H9 (cell line): ENCODE measurements around the gene MSL2. TPM values are rescaled to one million over a fixed set of nuclear protein-coding genes. Genes with fewer than 3 reads are reported as not detected.
"Not testable (repeated sequence)": the region's sequence is repeated elsewhere in the genome, so short reads cannot be mapped to it uniquely, and the experiment has no call there.

ENCODE experiments used
- DNase-seq: peaks from one replicate; pipeline ENCODE4 v3.0.0-alpha.2; 2017
- H2AFZ ChIP-seq: one replicate; pipeline ENCODE4 v1.6.1; 2013; ENCODE audit warnings: mild to moderate bottlenecking, low read length, control low read depth, moderate library complexity
- H2AK5ac ChIP-seq: 2 replicates; pipeline ENCODE4 v1.6.1; 2013; ENCODE audit warnings: low read length, control low read depth, mixed read lengths; ENCODE audit not compliant: insufficient read length
- H2BK120ac ChIP-seq: one replicate; pipeline ENCODE4 v1.6.1; 2013; ENCODE audit warnings: low read depth, mild to moderate bottlenecking, low read length, control low read depth, inconsistent platforms; ENCODE audit not compliant: poor library complexity, severe bottlenecking
- H2BK12ac ChIP-seq: 2 replicates; pipeline ENCODE4 v1.6.1; 2013; ENCODE audit warnings: low read length, control low read depth, mixed read lengths, low read depth; ENCODE audit not compliant: insufficient read length
- H2BK15ac ChIP-seq: 2 replicates; pipeline ENCODE4 v1.6.1; 2013; ENCODE audit warnings: low read depth, low read length, control low read depth
- H2BK20ac ChIP-seq: one replicate; pipeline ENCODE4 v1.6.1; 2013; ENCODE audit warnings: low read depth, mild to moderate bottlenecking, low read length, control low read depth, inconsistent platforms; ENCODE audit not compliant: poor library complexity, severe bottlenecking
- H2BK5ac ChIP-seq: 2 replicates; pipeline ENCODE4 v1.6.1; 2013; ENCODE audit warnings: low read length, control low read depth, mixed read lengths; ENCODE audit not compliant: insufficient read length
- H3K14ac ChIP-seq: 2 replicates; pipeline ENCODE4 v1.6.1; 2013; ENCODE audit warnings: low read length, control low read depth; ENCODE audit not compliant: insufficient read depth
- H3K18ac ChIP-seq: 2 replicates; pipeline ENCODE4 v1.6.1; 2013; ENCODE audit warnings: low read depth, mild to moderate bottlenecking, mixed read lengths, low read length, control low read depth; ENCODE audit not compliant: insufficient read length
- H3K23ac ChIP-seq: 2 replicates; pipeline ENCODE4 v1.6.1; 2013; ENCODE audit warnings: low read length, control low read depth, mixed read lengths, low read depth; ENCODE audit not compliant: insufficient read length
- H3K23me2 ChIP-seq: 2 replicates; pipeline ENCODE4 v1.6.1; 2013; ENCODE audit warnings: low read depth, mild to moderate bottlenecking, mixed read lengths, low read length, control low read depth; ENCODE audit not compliant: insufficient read length, poor library complexity, severe bottlenecking
- H3K27ac ChIP-seq: 2 replicates; pipeline ENCODE4 v1.5.1; 2013; ENCODE audit warnings: low read length, control low read depth, mixed read lengths, low read depth; ENCODE audit not compliant: insufficient read length
- H3K27me3 ChIP-seq: 2 replicates; pipeline ENCODE4 v1.6.1; 2013; ENCODE audit warnings: low read length, control low read depth, inconsistent platforms; ENCODE audit not compliant: insufficient read depth
- H3K4ac ChIP-seq: 2 replicates; pipeline ENCODE4 v1.6.1; 2013; ENCODE audit warnings: low read depth, mild to moderate bottlenecking, control low read depth, inconsistent platforms, low read length, moderate library complexity
- H3K4me1 ChIP-seq: 2 replicates; pipeline ENCODE4 v1.6.1; 2013; ENCODE audit warnings: low read length, control low read depth, inconsistent platforms; ENCODE audit not compliant: insufficient read depth
- H3K4me2 ChIP-seq: 2 replicates; pipeline ENCODE4 v1.6.1; 2013; ENCODE audit warnings: low read length, control low read depth, mixed read lengths; ENCODE audit not compliant: insufficient read length, insufficient read depth
- H3K56ac ChIP-seq: 2 replicates; pipeline ENCODE4 v1.6.1; 2013; ENCODE audit warnings: low read depth, mild to moderate bottlenecking, mixed read lengths, low read length, control low read depth; ENCODE audit not compliant: insufficient read length
- H3K79me1 ChIP-seq: 2 replicates; pipeline ENCODE4 v1.6.1; 2013; ENCODE audit warnings: low read depth, mild to moderate bottlenecking, moderate library complexity, low read length, control low read depth, inconsistent platforms; ENCODE audit not compliant: insufficient read depth, poor library complexity, severe bottlenecking
- H3K79me2 ChIP-seq: 2 replicates; pipeline ENCODE4 v1.6.1; 2013; ENCODE audit warnings: low read length, control low read depth, inconsistent platforms; ENCODE audit not compliant: insufficient read depth
- H3K9ac ChIP-seq: 2 replicates; pipeline ENCODE4 v1.6.1; 2013; ENCODE audit warnings: low read length, control low read depth, mixed read lengths; ENCODE audit not compliant: insufficient read length; ENCODE audit errors: extremely low read depth
- H3K9me3 ChIP-seq: one replicate; pipeline ENCODE4 v1.6.1; 2013; ENCODE audit warnings: low read depth, low read length, inconsistent platforms; ENCODE audit not compliant: control insufficient read depth
- H3T11ph ChIP-seq: one replicate; pipeline ENCODE4 v1.6.1; 2013; ENCODE audit warnings: mild to moderate bottlenecking, low read length, control low read depth, inconsistent platforms
- H4K20me1 ChIP-seq: one replicate; pipeline ENCODE4 v1.6.1; 2013; ENCODE audit not compliant: control insufficient read depth, insufficient read length, insufficient read depth
- H4K5ac ChIP-seq: 2 replicates; pipeline ENCODE4 v1.6.1; 2013; ENCODE audit warnings: low read depth, mild to moderate bottlenecking, mixed read lengths, low read length, control low read depth; ENCODE audit not compliant: insufficient read length
- H4K8ac ChIP-seq: replicated peaks from 2 replicates; pipeline ENCODE4 v1.6.1; 2013; ENCODE audit warnings: low read length, control low read depth, mixed read lengths, low read depth; ENCODE audit not compliant: insufficient read length
- H4K91ac ChIP-seq: 2 replicates; pipeline ENCODE4 v1.6.1; 2013; ENCODE audit warnings: low read depth, mild to moderate bottlenecking, moderate library complexity, mixed read lengths, low read length, control low read depth; ENCODE audit not compliant: insufficient read length
- H3K27ac Mint-ChIP-seq, 3 experiments: 2 replicates in 2 of 3; 3 replicates in 1 of 3; pipeline ENCODE4 v1.8.0; 2020 to 2021; ENCODE audit warnings: mixed read lengths in 3 of 3, mild to moderate bottlenecking in 1 of 3, moderate library complexity in 1 of 3
- H3K27me3 Mint-ChIP-seq: 2 replicates; pipeline ENCODE4 v1.8.0; 2021; ENCODE audit warnings: low read depth, mild to moderate bottlenecking, moderate library complexity, mixed read lengths
- H3K36me3 Mint-ChIP-seq, 3 experiments: 2 replicates in 2 of 3; 3 replicates in 1 of 3; pipeline ENCODE4 v1.8.0; 2020 to 2021; ENCODE audit warnings: low read depth in 3 of 3, mixed read lengths in 3 of 3; ENCODE audit not compliant: insufficient read depth in 1 of 3
- H3K4me1 Mint-ChIP-seq, 2 experiments: 2 replicates each; pipeline ENCODE4 v1.8.0; 2020; ENCODE audit warnings: mixed read lengths in 2 of 2
- H3K4me3 Mint-ChIP-seq, 2 experiments: 2 replicates in 1 of 2; 3 replicates in 1 of 2; pipeline ENCODE4 v1.8.0; 2020 to 2021; ENCODE audit warnings: mild to moderate bottlenecking in 2 of 2, mixed read lengths in 2 of 2, moderate library complexity in 1 of 2
- H3K9me3 Mint-ChIP-seq, 2 experiments: 2 replicates in 1 of 2; 3 replicates in 1 of 2; pipeline ENCODE4 v1.8.0; 2020; ENCODE audit warnings: mild to moderate bottlenecking in 2 of 2, mixed read lengths in 2 of 2, moderate library complexity in 1 of 2
- CTCF ChIP-seq: fragments of 200-600 bp; sonication (generic); conservative IDR thresholded peaks from 3 replicates; pipeline ENCODE4 v1.8.0; 2021; ENCODE audit warnings: antibody characterized with exemption, mild to moderate bottlenecking
- WGBS: extraction: QIAGEN DNeasy Blood & Tissue Kit; methylation state at CpG from one replicate; pipeline ENCODE4 v1.1.7; 2013; ENCODE audit warnings: missing lambda C conversion rate, low lambda C conversion rate, mixed read lengths; ENCODE audit not compliant: insufficient read length; ENCODE audit errors: extremely low coverage; 5-methylcytosine and 5-hydroxymethylcytosine counted together
- total RNA-seq: library from RNA; stranded (reverse); gene quantifications from 2 replicates; pipeline ENCODE4 v1.2.1, GENCODE V29; 2021

MSL2 gene
- total RNA-seq, 1 experiment from 2014 or later: 42.7 TPM

- no peaks in the 10 kb centered on the region for H3K79me2 ChIP-seq
- no peak overlapping the region for H3K14ac ChIP-seq
- no peak overlapping the region for H4K8ac ChIP-seq
- H3K4me2 ChIP-seq: no peak overlapping the region
- no peaks in the 10 kb centered on the region for H3K27me3 ChIP-seq
- H3K27ac ChIP-seq: no peak overlapping the region
- no peaks in the 10 kb centered on the region; a peak in 1 of 7 replicates for H3K36me3 Mint-ChIP-seq
- no peak overlapping the region for H3K56ac ChIP-seq
- H4K5ac ChIP-seq: no peak overlapping the region
- H3K9me3 Mint-ChIP-seq: no peaks in the 10 kb centered on the region; a peak in 2 of 5 replicates
- H2BK5ac ChIP-seq: no peak overlapping the region
- H3K79me1 ChIP-seq: no peaks in the 10 kb centered on the region
- no peaks in the 10 kb centered on the region for H4K20me1 ChIP-seq
- H4K91ac ChIP-seq: no peak overlapping the region
- no peak overlapping the region for H2AK5ac ChIP-seq
- no peak overlapping the region for H2AFZ ChIP-seq
- H2BK12ac ChIP-seq: no peak overlapping the region
- no peak for TF ChIP-seq CTCF
- H3K4me1 Mint-ChIP-seq: peaks cover 24 to 26% of the 10 kb centered on the region in 2 experiments
- no peak for DNase-seq
- no peak overlapping the region for H3T11ph ChIP-seq
- H3K23me2 ChIP-seq: no peaks in the 10 kb centered on the region
- H3K9me3 ChIP-seq: no peaks in the 10 kb centered on the region
- H2BK15ac ChIP-seq: no peak overlapping the region
- H3K23ac ChIP-seq: no peak overlapping the region
- peaks cover 11% of the 10 kb centered on the region for H3K27me3 Mint-ChIP-seq
- no CpG with 5 or more reads among the region's 2 CpGs for WGBS
- no peak overlapping the region for H2BK120ac ChIP-seq
- H3K4me3 Mint-ChIP-seq: no peak overlapping the region
- no peak overlapping the region; a peak in 1 of 7 replicates for H3K27ac Mint-ChIP-seq
- H2BK20ac ChIP-seq: no peak overlapping the region
- H3K9ac ChIP-seq: no peak overlapping the region
- no peak overlapping the region for H3K4ac ChIP-seq
- no peaks in the 10 kb centered on the region for H3K4me1 ChIP-seq
- H3K18ac ChIP-seq: no peak overlapping the region
Observed at GRCh38 chr3:136232413-136232812, 36.3 kb upstream of the MSL2 start.

- H3K4me2 ChIP-seq, H3K14ac ChIP-seq, H3K18ac ChIP-seq, H3K4me3 Mint-ChIP-seq, H3K79me1 ChIP-seq, H3K9ac ChIP-seq, H3K23me2 ChIP-seq, H2BK5ac ChIP-seq, H3K4me1 ChIP-seq, H3K27ac ChIP-seq, H2BK20ac ChIP-seq, H4K5ac ChIP-seq, H3T11ph ChIP-seq, H2AFZ ChIP-seq, H3K4me1 Mint-ChIP-seq, H2BK120ac ChIP-seq, H2BK12ac ChIP-seq, H4K8ac ChIP-seq, H3K4ac ChIP-seq, H3K56ac ChIP-seq, H4K91ac ChIP-seq, H2BK15ac ChIP-seq, H3K27me3 ChIP-seq, H3K23ac ChIP-seq, H4K20me1 ChIP-seq, H3K79me2 ChIP-seq, DNase-seq, H2AK5ac ChIP-seq, H3K27ac Mint-ChIP-seq: not testable (repeated sequence)
- H3K9me3 ChIP-seq: peaks cover 12% of the 10 kb centered on the region
- WGBS: no CpG with 5 or more reads among the region's 4 CpGs
- H3K36me3 Mint-ChIP-seq: peaks cover 18 to 28% (median 23%) of the 10 kb centered on the region in 3 experiments
- H3K9me3 Mint-ChIP-seq: peaks cover 37 to 40% of the 10 kb centered on the region in 2 experiments
- H3K27me3 Mint-ChIP-seq: peaks cover 19% of the 10 kb centered on the region
Observed at GRCh38 chr3:136222746-136223145, 26.6 kb upstream of the MSL2 start.
